Nephron (organoid): ENCODE measurements around the gene POMGNT1.
A peak's percentile ranks its signal among the peaks of the same experiment; 100 is the strongest.

ENCODE experiments used
- H3K27ac Mint-ChIP-seq, 3 experiments: 2 replicates each; pipeline ENCODE4 v1.8.0; 2020; ENCODE audit warnings: mixed read lengths in 3 of 3, mild to moderate bottlenecking in 2 of 3, moderate library complexity in 1 of 3
- H3K27me3 Mint-ChIP-seq: 2 replicates; pipeline ENCODE4 v1.8.0; 2021; ENCODE audit warnings: low read depth, mild to moderate bottlenecking, moderate library complexity, mixed read lengths
- H3K36me3 Mint-ChIP-seq: 2 replicates; pipeline ENCODE4 v1.8.0; 2020; ENCODE audit warnings: low read depth, mixed read lengths
- H3K4me1 Mint-ChIP-seq: 2 replicates; pipeline ENCODE4 v1.8.0; 2020; ENCODE audit warnings: mixed read lengths
- H3K4me3 Mint-ChIP-seq, 3 experiments: 2 replicates each; pipeline ENCODE4 v1.8.0; 2020; ENCODE audit warnings: mild to moderate bottlenecking in 3 of 3, mixed read lengths in 3 of 3, moderate library complexity in 2 of 3
- H3K9me3 Mint-ChIP-seq: 2 replicates; pipeline ENCODE4 v1.8.0; 2020; ENCODE audit warnings: mixed read lengths
- TF ChIP-seq, protein P1 (sequence below), 3 experiments: fragments of 200-600 bp; sonication (generic); IDR thresholded peaks; one replicate each; pipeline ENCODE4 v1.5.0; 2021; ENCODE audit warnings: antibody characterized with exemption in 3 of 3; ENCODE audit not compliant: unreplicated experiment in 3 of 3

POMGNT1 gene

GRCh38 chr1:46221749-46222148, 23.5 kb upstream of the POMGNT1 start:
- Mint-ChIP-seq H3K27ac (no peak overlapping the region), H3K4me3 (no peak overlapping the region), H3K36me3 (no peaks in the 10 kb centered on the region), H3K9me3 (no peaks in the 10 kb centered on the region), H3K27me3 (peaks cover 3% of the 10 kb centered on the region), H3K4me1 (no peaks in the 10 kb centered on the region)
- TF ChIP-seq, protein P1, sequence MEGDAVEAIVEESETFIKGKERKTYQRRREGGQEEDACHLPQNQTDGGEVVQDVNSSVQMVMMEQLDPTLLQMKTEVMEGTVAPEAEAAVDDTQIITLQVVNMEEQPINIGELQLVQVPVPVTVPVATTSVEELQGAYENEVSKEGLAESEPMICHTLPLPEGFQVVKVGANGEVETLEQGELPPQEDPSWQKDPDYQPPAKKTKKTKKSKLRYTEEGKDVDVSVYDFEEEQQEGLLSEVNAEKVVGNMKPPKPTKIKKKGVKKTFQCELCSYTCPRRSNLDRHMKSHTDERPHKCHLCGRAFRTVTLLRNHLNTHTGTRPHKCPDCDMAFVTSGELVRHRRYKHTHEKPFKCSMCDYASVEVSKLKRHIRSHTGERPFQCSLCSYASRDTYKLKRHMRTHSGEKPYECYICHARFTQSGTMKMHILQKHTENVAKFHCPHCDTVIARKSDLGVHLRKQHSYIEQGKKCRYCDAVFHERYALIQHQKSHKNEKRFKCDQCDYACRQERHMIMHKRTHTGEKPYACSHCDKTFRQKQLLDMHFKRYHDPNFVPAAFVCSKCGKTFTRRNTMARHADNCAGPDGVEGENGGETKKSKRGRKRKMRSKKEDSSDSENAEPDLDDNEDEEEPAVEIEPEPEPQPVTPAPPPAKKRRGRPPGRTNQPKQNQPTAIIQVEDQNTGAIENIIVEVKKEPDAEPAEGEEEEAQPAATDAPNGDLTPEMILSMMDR (IDR thresholded peaks at IDR 0.05; ENCODE audit: unreplicated experiment in 3 of 3): no peak

- Mint-ChIP-seq H3K4me3 (no peak overlapping the region), H3K36me3 (no peaks in the 10 kb centered on the region), H3K27me3 (peaks cover 3% of the 10 kb centered on the region), H3K27ac (no peak overlapping the region), H3K9me3 (no peaks in the 10 kb centered on the region), H3K4me1 (no peaks in the 10 kb centered on the region)
- TF ChIP-seq, protein P1 (IDR thresholded peaks at IDR 0.05; ENCODE audit: unreplicated experiment in 3 of 3): no peak
Measured at GRCh38 chr1:46220808-46221207, 22.6 kb upstream of the POMGNT1 start.

GRCh38 chr1:46219551-46220520, 21.6 kb upstream of the POMGNT1 start:
- TF ChIP-seq, protein P1 (IDR thresholded peaks at IDR 0.05; ENCODE audit: unreplicated experiment in 3 of 3): no peak
- Mint-ChIP-seq H3K4me1 (no peaks in the 10 kb centered on the region), H3K27me3 (peaks cover 3% of the 10 kb centered on the region), H3K4me3 (no peak overlapping the region), H3K27ac (no peak overlapping the region), H3K9me3 (peaks cover 2% of the 10 kb centered on the region), H3K36me3 (no peaks in the 10 kb centered on the region)

GRCh38 chr1:46218443-46218842, 20.2 kb upstream of the POMGNT1 start:
- TF ChIP-seq, protein P1 (IDR thresholded peaks at IDR 0.05; ENCODE audit: unreplicated experiment in 3 of 3): no peak
- H3K36me3 Mint-ChIP-seq: no peaks in the 10 kb centered on the region
- H3K27me3 Mint-ChIP-seq: no peaks in the 10 kb centered on the region
- no peak overlapping the region for H3K27ac Mint-ChIP-seq
- H3K4me3 Mint-ChIP-seq: no peak overlapping the region
- peaks cover 2% of the 10 kb centered on the region for H3K9me3 Mint-ChIP-seq
- no peaks in the 10 kb centered on the region for H3K4me1 Mint-ChIP-seq

DNA sequence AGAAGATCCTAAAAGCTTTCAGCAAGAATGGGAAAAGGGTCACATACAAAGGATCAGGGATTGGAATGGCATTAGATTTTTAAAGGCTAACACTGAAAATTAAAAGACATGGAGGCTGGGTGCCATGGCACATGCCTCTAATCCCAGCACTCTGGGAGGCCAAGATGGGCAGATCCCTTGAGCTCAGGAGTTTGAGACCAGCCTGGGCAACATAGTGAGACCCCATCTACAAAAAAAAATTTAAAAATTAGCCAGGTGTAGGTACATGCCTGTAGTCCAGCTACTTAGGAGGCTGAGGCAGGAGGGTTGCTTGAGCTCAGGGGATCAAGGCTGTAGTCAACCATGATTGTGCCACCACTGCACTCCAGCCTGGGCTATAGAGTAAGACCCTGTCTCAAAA, 17.3 kb upstream of the POMGNT1 start:
- H3K4me1 Mint-ChIP-seq: no peaks in the 10 kb centered on the region
- no peaks in the 10 kb centered on the region for H3K36me3 Mint-ChIP-seq
- H3K27me3 Mint-ChIP-seq: no peaks in the 10 kb centered on the region
- no peak overlapping the region for H3K4me3 Mint-ChIP-seq
- H3K27ac Mint-ChIP-seq: no peak overlapping the region
- H3K9me3 Mint-ChIP-seq: peaks cover 2% of the 10 kb centered on the region
- TF ChIP-seq, protein P1 (IDR thresholded peaks at IDR 0.05; ENCODE audit: unreplicated experiment in 3 of 3): no peak

DNA sequence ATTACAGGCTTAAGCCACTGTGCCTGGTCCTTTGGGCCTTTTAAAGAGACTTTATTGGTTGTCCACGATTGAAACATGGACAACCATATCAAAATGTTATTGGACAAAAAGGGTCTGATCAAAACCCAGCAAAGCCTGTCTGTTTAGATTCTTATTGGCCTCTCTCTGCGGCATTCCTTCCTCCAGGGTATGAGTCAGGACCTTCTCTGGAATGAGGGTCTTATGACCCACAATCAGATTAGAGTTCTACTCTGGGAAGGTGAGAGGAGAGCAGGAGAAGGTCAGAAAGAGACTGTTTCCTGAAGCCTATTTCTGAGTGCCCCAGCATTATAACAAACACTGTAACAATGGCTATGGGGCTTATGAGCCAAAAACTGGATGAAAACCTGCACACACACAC, 12.8 kb upstream of the POMGNT1 start:
- no peaks in the 10 kb centered on the region for H3K27me3 Mint-ChIP-seq
- no peaks in the 10 kb centered on the region for H3K36me3 Mint-ChIP-seq
- TF ChIP-seq, protein P1 (IDR thresholded peaks at IDR 0.05; ENCODE audit: unreplicated experiment in 3 of 3): no peak
- H3K9me3 Mint-ChIP-seq: peaks cover 2% of the 10 kb centered on the region
- peak overlapping the region in 1 of 3 experiments; percentile 65 for H3K27ac Mint-ChIP-seq
- H3K4me1 Mint-ChIP-seq: no peaks in the 10 kb centered on the region
- no peak overlapping the region for H3K4me3 Mint-ChIP-seq
